Muscle layer of colon (tissue), 2 donors: ENCODE results near the gene HS6ST3.

ENCODE experiments used
- H3K27ac ChIP-seq: one replicate; pipeline ENCODE4 v1.7.0; 2013; ENCODE audit warnings: low read depth, mild to moderate bottlenecking, low read length, moderate library complexity
- H3K27me3 ChIP-seq, 2 donors: one replicate each; pipeline ENCODE4 v1.7.0; 2013; ENCODE audit warnings: low read length in 2 of 2, mild to moderate bottlenecking in 2 of 2; ENCODE audit not compliant: insufficient read depth in 2 of 2, control insufficient read depth in 1 of 2
- H3K36me3 ChIP-seq: one replicate; pipeline ENCODE4 v1.7.0; 2013; ENCODE audit warnings: mild to moderate bottlenecking, low read length; ENCODE audit not compliant: insufficient read depth
- H3K4me1 ChIP-seq: one replicate; pipeline ENCODE4 v1.7.0; 2013; ENCODE audit warnings: mild to moderate bottlenecking, low read length; ENCODE audit not compliant: insufficient read depth
- H3K4me3 ChIP-seq, 2 donors: one replicate each; pipeline ENCODE4 v1.7.0; 2013; ENCODE audit warnings: low read length in 2 of 2, low read depth in 1 of 2, mild to moderate bottlenecking in 1 of 2, moderate library complexity in 1 of 2
- H3K9ac ChIP-seq: one replicate; pipeline ENCODE4 v1.7.0; 2013; ENCODE audit warnings: low read length
- H3K9me3 ChIP-seq: one replicate; pipeline ENCODE4 v1.7.0; 2013; ENCODE audit warnings: mild to moderate bottlenecking, low read length
- donor health status: abdominal sarcoma.
- donor health status: Adenocarcinoma of cecum.

The HS6ST3 gene

DNA sequence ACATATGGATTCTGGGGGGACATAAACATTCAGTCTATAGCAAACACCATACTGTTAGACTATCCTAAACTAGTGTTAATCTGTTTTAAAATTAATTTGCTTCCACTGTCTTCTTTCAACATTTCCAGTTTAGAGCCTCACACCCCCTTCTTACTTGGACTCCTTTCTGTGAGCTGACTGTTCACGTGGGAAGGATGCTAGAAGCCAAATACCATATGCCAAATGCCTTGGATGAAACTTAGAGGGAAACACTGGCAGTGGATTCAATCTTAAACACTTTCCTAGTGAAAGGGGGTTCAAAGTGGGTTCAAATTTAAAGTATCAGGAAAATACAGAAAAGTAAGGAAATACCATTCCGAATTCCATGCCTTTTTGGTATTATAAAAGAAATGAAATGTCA lies 113.6 kb downstream of the HS6ST3 start:
- Histone ChIP-seq H3K4me1 (no peaks in the 10 kb centered on the region), H3K27ac (no peak overlapping the region), H3K36me3 (no peaks in the 10 kb centered on the region), H3K27me3 (no peaks in the 10 kb centered on the region), H3K9ac (no peak overlapping the region), H3K4me3 (no peak overlapping the region), H3K9me3 (no peaks in the 10 kb centered on the region)

DNA sequence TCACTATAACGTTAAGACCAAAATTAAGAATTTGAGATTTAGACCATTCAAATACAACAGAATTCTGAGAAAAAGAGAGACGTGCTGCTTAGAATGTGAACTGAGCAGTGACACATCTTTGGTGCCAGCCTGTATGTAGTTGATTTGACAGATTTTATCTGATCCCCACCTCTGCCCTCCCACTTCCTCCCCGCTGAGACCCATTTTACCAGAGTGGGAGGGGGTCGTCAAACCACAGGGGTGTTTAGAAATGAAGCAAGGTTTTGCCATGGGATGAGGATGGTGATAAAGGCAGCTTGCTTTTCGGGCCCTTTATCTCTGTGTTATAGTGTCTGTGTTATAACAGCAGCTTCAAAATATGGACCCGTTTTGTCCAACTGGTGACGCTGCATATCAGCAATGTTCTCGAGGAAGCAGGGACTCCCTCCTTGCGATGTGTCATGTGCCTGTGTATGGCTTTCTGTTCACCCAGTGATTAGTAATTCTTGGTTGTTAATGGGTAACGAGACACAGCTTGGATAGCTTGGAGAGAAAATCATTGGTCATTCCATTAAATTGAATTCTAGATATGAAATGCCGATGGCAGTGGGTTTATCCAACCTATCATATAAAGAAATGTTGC lies 125.0 kb downstream of the HS6ST3 start:
- no peaks in the 10 kb centered on the region for H3K9me3 ChIP-seq
- H3K27me3 ChIP-seq = no peaks in the 10 kb centered on the region
- no peaks in the 10 kb centered on the region for H3K4me1 ChIP-seq
- H3K4me3 ChIP-seq = no peak overlapping the region
- no peaks in the 10 kb centered on the region for H3K36me3 ChIP-seq
- H3K9ac ChIP-seq = no peak overlapping the region
- no peak overlapping the region for H3K27ac ChIP-seq

DNA sequence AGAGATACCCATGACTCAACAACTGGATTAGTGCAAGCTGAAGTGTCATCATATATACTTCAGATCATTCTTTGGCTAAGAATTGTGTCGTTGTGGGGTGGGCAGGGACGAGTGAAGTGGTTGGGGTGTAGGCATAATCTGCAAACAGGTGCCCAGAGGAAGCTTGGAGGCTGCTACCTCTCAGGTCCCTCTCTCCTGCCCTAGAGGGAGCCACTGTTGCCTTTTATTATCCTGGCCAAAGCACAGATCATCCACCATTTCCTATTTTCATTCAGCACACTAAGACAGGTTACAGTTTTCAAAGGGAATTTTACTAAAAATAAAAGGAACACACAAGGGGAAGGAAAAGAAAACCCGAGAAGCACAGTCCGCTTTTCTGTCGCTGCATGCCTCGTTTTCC lies 126.6 kb downstream of the HS6ST3 start:
- no peaks in the 10 kb centered on the region for H3K4me1 ChIP-seq
- H3K9ac ChIP-seq = no peak overlapping the region
- no peak overlapping the region for H3K4me3 ChIP-seq
- no peaks in the 10 kb centered on the region for H3K9me3 ChIP-seq
- H3K36me3 ChIP-seq = no peaks in the 10 kb centered on the region
- no peak overlapping the region for H3K27ac ChIP-seq
- no peaks in the 10 kb centered on the region for H3K27me3 ChIP-seq

DNA sequence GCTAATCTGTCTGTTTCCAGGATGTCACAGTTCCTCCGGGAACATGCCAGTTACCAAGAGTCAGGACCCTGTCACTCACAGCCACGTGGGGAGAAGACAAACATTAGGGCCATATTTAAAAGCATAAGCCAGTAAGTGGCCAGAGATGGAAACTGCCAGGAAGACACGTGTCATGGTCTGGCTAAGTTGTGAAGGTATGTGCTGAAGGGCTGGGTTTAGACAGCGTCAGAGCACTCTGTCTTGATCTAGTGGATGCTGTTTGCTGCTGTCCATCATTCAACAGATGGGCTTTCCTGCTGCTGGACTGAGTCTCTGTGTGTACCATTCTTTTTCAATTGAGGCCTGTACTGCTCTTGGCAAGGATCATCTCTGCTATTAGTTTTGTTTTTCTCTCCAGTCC lies 128.6 kb downstream of the HS6ST3 start:
- no peak overlapping the region for H3K4me3 ChIP-seq
- no peaks in the 10 kb centered on the region for H3K27me3 ChIP-seq
- no peak overlapping the region for H3K27ac ChIP-seq
- no peak overlapping the region for H3K9ac ChIP-seq
- H3K36me3 ChIP-seq = no peaks in the 10 kb centered on the region
- H3K9me3 ChIP-seq = no peaks in the 10 kb centered on the region
- H3K4me1 ChIP-seq = no peaks in the 10 kb centered on the region

DNA sequence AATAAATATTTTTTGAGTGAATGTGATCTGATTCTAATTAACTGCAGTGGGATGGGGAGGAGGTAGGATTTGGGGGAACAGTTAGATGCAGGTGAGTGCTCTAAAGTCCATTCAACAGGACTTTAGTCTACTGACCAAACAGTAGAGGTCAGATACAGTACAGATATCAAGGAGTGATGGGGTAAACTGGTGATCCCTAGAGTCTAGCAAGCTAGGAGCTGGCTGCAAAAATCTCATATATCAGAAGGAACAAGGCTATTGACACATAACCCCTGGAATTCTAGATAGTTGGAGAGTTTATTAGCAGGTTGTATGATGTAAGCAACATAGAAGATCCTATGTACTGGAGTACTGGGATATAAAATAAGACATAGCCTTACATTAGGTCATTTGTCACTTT lies 131.6 kb downstream of the HS6ST3 start:
- Histone ChIP-seq H3K9ac (no peak overlapping the region), H3K36me3 (no peaks in the 10 kb centered on the region), H3K4me3 (no peak overlapping the region), H3K4me1 (no peaks in the 10 kb centered on the region), H3K9me3 (no peaks in the 10 kb centered on the region), H3K27ac (no peak overlapping the region), H3K27me3 (no peaks in the 10 kb centered on the region)

DNA sequence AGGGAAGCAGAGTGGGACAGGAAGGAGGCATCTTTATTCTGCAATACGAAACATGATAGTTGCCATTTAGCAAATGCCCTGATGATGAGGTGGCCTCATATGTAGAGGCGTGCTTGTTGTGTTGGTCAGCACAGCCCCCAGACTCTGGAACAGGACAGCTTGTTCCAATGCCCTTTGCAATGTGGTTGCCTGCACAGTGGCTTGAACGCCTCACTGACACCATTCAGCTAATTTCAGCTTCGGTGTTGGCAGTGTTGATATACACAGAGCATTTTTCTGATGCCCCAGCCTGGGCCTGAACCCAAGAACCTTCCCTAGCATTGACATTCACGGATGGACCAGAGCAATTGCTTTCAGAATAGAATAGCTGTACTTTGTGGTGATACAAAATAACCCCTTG lies 133.3 kb downstream of the HS6ST3 start:
- no peaks in the 10 kb centered on the region for H3K4me1 ChIP-seq
- no peak overlapping the region for H3K9ac ChIP-seq
- no peaks in the 10 kb centered on the region for H3K9me3 ChIP-seq
- no peak overlapping the region for H3K4me3 ChIP-seq
- H3K27ac ChIP-seq = no peak overlapping the region
- no peaks in the 10 kb centered on the region for H3K27me3 ChIP-seq
- no peaks in the 10 kb centered on the region for H3K36me3 ChIP-seq

DNA sequence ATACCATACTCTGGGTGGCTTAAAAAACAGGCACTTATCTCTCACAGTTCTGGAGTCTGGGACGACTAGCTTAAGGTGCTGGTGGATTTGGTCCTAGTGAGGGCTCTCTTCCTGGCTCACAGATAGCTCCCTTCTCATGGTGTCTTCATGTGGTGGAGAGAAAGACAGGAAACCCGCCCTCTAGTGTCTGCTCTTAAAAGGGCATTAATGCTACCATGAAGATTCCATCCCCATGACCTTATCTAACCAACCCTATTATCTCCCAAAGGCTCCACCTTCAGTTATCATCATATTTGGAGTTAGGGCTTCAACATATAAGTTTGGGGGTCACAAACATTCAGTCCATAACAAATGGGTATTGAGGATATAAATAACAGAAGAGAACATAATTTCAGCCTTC lies 139.4 kb downstream of the HS6ST3 start:
- Histone ChIP-seq H3K4me1 (no peaks in the 10 kb centered on the region), H3K27me3 (no peaks in the 10 kb centered on the region), H3K9ac (no peak overlapping the region), H3K9me3 (no peaks in the 10 kb centered on the region), H3K36me3 (no peaks in the 10 kb centered on the region), H3K4me3 (no peak overlapping the region), H3K27ac (no peak overlapping the region)

DNA sequence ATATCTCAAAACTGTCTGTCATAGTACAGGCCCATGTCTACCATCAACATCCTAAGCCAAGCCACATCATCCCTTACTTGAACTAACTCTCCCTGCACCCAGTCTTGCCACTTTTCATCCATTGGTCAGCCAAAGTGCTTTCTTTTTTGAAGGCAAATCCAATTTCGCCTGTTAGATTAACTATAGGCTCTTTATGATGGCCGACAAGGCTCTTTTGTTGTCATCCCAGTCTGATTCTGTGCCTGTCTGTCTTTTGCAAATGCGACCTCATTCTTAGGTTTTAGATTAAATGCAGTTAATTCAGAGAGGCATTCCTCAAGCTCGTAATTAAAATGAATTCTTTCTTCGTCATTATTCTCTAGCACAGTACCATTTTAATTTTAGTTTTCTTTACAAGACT lies 148.3 kb downstream of the HS6ST3 start:
- H3K9ac ChIP-seq = no peak overlapping the region
- no peak overlapping the region for H3K4me3 ChIP-seq
- no peak overlapping the region for H3K27ac ChIP-seq
- H3K36me3 ChIP-seq = no peaks in the 10 kb centered on the region
- no peaks in the 10 kb centered on the region for H3K9me3 ChIP-seq
- H3K4me1 ChIP-seq = no peaks in the 10 kb centered on the region
- no peaks in the 10 kb centered on the region for H3K27me3 ChIP-seq

DNA sequence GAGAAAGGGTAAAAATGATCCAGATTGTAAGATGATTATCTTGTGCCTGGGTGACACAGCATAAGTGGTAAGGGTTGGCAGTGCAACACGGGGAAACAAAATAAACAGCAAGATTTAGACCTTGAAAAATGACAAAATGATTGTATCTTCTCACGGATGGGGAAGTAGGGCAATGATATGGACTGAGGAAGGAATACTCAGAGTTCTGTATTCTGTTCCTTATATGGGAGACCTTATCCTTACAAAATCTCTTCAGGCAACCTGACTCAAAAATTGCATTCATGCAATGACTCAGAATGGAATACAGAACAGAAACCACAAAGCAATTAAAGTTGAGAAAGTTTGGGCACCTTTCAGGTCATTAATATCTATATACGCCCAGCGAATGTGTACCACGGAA lies 149.0 kb downstream of the HS6ST3 start:
- no peaks in the 10 kb centered on the region for H3K4me1 ChIP-seq
- no peaks in the 10 kb centered on the region for H3K9me3 ChIP-seq
- H3K4me3 ChIP-seq = no peak overlapping the region
- H3K27me3 ChIP-seq = no peaks in the 10 kb centered on the region
- no peaks in the 10 kb centered on the region for H3K36me3 ChIP-seq
- H3K27ac ChIP-seq = no peak overlapping the region
- no peak overlapping the region for H3K9ac ChIP-seq

DNA sequence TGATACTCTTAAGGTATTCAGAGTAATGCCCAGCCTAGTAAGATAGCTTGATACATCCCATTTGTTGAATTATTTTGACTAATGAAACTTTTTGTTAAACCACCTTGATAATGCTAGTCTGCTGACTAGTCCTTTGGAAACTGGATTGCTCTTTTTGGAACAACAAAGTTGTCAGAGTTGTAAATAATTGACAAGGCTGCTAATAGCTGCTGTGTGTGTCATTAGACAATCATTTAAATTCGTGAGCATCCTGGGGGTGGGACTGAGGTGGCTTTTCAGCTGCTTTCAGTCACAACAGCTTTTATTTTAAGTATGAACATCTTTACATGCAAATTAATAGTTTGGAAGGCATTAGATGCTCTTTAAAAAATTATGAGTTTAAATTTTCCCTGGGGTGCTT lies 153.5 kb downstream of the HS6ST3 start:
- Histone ChIP-seq H3K36me3 (no peaks in the 10 kb centered on the region), H3K4me3 (no peak overlapping the region), H3K27me3 (no peaks in the 10 kb centered on the region), H3K27ac (no peak overlapping the region), H3K9me3 (no peaks in the 10 kb centered on the region), H3K4me1 (no peaks in the 10 kb centered on the region), H3K9ac (no peak overlapping the region)

DNA sequence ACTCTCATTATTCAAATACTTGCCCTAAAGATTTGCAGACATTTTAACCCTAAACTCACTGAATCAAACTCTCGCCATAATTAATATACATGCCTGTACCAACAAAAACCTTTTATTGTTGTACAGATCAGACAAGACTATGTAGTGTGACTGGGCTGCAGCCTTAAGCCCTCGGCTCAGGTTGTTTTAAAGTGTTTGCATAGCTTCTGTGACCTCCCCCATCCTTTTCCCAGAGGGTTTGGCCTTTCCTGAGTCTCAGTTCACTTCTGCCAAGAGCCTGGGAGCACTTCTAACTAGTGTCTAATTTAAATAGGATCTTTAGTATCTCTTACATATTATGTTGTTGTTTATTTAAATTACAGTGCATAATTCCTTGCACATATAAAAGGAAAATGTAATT lies 158.2 kb downstream of the HS6ST3 start:
- H3K36me3 ChIP-seq = no peaks in the 10 kb centered on the region
- no peak overlapping the region for H3K27ac ChIP-seq
- H3K9me3 ChIP-seq = no peaks in the 10 kb centered on the region
- no peak overlapping the region for H3K9ac ChIP-seq
- no peaks in the 10 kb centered on the region for H3K4me1 ChIP-seq
- no peak overlapping the region for H3K4me3 ChIP-seq
- no peaks in the 10 kb centered on the region for H3K27me3 ChIP-seq

DNA sequence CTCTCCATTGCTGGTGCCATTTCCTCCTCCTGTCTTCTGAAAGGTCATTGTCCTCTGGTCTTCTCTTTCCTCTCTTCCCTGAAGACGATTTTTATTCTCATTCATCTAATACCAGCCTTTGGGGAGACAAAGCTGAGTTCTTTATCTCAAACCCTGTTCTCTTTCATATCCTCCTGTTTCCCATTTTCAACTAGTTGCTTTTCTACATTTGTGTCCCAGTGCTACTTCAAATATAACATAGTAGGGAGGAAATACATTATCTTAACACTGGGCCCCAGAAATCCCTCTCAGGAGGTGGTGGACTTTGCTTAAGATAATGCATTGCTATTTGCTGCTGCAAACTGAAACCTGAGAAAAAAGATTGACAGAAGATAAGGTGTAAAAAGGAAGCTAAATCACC lies 159.1 kb downstream of the HS6ST3 start:
- H3K27ac ChIP-seq = no peak overlapping the region
- no peak overlapping the region for H3K4me3 ChIP-seq
- no peaks in the 10 kb centered on the region for H3K36me3 ChIP-seq
- H3K27me3 ChIP-seq = no peaks in the 10 kb centered on the region
- no peaks in the 10 kb centered on the region for H3K4me1 ChIP-seq
- H3K9me3 ChIP-seq = no peaks in the 10 kb centered on the region
- no peak overlapping the region for H3K9ac ChIP-seq
